Kidney capillary endothelial cell (primary cell): ENCODE results near the gene FIGLA.
"Not testable (repeated sequence)": the region's sequence is repeated elsewhere in the genome, so short reads cannot be mapped to it uniquely, and the experiment has no call there.

Source experiments
- DNase-seq: peaks from one replicate; pipeline ENCODE4 v3.0.0-alpha.2; 2018; ENCODE audit warnings: low spot score

Gene FIGLA

DNA sequence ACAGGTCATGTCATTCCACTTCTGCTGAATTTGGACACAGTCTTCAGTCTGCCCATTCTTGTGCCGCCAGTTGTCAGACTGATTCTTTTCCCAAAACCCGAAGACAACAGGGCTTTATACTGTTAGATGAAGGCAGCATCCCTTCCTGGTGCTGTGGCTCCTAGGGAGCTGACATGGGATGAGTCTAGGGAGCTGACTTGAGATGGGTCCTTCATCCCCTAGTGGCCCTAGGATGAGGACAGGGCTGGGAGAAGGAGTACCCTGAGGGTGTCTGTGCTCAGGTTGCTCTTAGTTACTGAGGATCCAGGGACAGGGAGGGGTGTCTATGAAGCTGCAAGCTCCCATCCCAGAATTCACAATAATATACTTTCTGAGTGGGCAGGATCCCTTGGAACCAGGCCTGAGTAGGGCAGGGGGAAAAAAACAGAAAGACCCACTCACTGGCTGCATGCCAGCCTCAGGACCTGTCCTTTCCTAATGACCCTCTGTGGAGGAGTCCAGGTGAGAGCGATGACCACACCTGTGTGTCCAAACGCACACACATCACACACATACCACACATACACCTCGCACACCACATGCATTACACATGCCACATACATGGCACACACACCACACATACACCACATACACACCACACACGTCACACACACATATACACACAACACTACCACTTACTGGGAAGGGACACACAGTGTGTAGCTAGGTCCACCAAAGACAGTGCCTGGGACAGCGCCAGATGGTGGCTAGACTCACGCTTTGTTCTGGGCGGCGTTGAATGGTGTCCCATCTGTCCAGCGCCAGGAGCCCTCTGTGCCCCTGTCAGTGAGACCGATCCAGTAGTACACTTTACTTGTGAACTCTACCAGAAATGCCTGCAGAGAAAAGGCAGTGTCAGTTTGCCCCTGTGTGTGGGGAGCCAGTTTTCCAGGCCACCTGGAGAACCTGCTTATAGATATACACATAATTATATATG, 18.8 kb upstream of the FIGLA start:
- DNase-seq: no peak

DNA sequence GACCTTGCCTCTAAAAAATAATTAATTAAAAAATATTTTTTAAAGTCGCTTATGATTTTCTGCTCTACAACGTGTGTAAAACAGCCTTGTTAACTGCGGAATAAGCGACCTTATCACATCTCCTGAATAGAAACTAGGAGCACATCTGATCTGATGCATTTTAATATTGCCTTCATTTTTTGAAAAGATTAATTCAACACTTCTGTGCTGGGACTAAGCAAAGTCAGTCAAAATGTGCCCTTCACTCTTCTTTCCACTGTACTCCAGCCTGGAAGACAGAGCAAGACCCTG, 17.3 kb upstream of the FIGLA start:
- DNase-seq: no peak

DNA sequence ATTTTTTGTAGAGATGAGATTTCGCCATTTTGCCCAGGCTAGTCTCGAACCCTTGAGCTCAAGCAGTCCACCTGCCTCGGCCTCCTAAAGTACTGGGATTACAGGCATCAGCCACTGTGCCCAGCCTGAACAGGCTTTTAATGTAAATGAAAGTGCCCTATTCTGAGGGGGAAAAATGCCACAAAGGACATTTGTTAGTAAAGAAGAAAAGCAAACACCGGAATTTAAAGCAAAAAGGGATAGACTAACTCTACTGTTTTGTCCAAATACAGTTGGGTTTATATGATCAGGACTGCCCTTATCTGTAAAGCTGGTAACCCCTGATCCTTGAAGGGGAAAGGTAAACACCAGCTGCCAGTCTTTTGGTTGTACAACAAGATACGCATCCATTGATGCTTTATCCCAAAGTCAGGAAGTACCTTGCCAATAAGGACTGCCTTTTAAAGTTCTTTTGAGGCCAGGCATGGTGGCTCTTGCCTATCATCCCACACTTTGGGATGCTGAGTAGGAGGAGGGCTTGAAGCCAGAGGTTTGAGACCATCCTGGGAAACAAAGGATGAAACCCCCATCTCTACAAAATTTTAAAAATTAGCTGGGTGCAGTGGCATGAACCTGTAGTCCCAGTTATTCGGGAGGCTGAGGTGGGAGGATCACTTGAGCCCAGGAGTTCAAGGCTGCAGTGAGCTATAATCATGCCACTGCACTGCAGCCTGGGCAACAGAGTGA, 16.8 kb upstream of the FIGLA start:
- no peak for DNase-seq

DNA sequence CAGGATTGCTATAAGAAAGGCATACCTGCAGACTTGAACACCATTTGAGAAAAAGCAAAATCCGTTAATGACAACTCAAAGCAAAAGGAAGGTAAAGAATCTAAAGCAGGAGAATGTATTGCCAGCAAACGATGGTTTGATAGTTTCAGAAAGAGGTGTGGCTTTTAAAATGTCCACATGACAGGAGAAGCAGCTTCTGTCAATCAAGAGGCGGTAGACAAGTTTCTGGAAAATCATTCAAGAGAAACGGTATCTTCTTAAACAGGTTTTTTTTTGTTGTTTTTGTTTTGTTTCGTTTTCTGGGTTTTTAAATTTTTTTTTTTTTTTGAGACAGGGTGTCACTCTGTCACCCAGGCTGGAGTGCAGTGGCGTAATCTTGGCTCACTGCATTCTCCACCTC, 16.2 kb upstream of the FIGLA start:
- DNase-seq: no peak

DNA sequence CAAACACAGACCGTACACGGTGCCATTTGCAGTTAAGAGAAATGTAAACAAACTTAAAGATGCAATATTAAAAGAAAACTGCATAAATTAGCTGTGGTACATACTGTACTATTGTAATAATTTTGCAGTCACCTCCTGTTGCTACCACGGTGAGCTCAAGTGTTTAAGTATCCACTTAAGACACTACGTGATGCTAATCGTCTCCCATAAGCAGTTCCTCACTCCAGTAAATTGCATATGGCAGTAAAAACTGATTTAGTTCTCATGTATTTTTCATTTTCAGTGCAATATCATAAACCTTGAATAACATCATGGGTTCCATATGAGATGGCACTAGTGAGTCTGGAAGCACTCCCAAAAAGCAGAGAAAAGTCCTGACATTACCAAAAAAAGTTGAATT, 15.6 kb upstream of the FIGLA start:
- DNase-seq: no peak

DNA sequence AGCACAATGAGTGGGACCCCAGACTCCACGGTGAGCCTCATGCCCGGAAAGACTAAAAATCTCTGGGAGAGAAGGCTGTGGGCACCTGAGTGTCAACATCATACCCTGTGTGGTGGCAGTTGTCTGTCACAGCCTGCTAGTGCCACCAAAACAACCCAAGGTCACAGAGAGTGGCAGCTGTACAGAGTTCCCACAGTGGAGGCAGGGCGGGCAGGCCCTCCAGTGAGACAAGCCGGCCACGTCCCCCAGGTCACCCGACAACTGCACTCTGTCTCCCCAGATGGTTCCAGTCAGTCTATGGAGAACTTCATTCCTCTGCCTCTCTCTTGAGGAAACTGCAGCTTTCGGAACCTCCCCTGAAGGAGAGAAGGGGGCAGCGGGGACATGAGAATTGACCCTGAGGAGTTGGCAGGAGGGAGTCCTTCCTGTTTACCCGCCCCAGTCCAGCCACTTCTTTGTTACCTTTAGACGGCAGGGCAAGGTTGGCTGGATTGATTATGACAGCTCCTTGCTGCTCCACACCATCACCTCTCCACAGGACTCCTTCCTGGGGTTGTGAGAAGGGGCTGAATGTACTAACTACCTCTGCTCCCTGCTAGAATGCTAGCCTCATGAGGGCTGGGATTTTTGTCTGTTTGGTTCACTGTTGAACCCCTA, 11.3 kb upstream of the FIGLA start:
- DNase-seq: no peak

DNA sequence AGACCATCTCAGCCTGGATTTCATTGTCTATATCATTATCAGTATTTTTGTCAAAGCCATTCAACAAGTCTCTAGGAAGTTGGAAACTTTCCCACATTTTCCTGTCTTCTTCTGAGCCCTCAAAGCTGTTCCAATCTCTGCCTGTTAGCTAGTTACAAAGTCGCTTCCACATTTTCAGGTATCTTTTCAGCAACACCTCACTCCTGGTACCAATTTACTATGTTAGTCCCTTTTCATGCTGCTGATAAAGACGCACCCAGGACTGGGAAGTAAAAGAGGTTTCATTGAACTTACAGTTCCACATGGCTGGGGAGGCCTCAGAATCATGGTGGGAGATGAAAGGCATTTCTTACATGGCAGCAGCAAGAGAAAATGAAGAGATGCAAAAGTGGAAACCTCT, 9.3 kb upstream of the FIGLA start:
- no peak for DNase-seq

DNA sequence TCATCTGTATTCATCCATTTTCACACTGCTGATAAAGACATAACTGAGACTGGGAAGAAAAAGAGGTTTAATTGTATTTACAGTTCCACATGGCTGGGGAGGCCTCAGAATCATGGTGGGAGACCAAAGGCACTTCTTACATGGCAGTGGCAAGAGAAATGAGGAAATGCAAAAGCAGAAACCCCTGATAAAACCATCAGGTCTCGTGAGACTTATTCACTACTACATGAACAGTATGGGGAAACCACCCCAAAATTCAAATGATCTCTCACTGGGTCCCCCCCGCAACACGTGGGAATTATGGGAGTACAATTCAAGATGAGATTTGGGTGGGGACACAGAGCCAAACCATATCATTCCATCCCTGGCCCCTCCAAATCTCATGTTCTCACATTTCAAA, 7.6 kb upstream of the FIGLA start:
- DNase-seq: not testable (repeated sequence)

DNA sequence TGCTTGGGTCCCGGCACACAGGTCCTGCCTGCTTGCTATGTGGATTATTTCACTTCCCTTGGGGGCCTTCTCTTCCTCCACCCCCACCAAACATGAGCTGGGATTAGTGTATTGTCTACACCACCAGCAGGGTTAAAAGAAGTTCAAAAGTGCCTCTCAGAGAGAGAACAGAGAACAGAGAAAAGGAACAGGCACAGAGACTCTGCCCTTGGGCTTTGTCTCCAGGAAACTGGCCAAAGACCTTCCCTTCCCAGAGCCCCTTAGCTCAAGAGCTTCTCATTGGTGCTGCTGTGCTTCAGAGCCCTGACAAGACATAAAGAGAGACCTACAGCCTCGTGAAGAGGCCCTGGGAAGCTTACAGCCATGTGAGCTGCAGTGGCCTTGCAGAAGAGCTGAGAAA, 7.1 kb upstream of the FIGLA start:
- DNase-seq: no peak

DNA sequence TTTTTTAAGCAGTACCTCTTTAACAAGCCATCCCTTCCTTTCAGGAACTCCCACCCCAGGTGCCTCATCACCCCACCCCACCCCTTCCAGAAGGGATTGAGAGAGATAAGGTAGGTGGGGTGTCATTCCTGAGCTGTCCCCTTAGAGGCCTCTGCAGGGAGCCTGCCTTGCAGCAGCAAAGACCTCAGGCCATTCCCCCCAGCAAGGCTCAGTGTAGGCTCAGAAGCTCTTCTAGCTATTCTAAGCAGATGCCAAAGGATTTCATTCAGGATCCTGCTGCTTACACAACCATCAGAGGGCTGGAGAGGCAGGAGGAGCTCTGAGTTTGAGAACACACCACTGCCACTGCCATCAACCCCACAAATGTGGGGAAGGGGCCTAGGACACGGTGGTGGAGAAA, 5.8 kb upstream of the FIGLA start:
- no peak for DNase-seq

DNA sequence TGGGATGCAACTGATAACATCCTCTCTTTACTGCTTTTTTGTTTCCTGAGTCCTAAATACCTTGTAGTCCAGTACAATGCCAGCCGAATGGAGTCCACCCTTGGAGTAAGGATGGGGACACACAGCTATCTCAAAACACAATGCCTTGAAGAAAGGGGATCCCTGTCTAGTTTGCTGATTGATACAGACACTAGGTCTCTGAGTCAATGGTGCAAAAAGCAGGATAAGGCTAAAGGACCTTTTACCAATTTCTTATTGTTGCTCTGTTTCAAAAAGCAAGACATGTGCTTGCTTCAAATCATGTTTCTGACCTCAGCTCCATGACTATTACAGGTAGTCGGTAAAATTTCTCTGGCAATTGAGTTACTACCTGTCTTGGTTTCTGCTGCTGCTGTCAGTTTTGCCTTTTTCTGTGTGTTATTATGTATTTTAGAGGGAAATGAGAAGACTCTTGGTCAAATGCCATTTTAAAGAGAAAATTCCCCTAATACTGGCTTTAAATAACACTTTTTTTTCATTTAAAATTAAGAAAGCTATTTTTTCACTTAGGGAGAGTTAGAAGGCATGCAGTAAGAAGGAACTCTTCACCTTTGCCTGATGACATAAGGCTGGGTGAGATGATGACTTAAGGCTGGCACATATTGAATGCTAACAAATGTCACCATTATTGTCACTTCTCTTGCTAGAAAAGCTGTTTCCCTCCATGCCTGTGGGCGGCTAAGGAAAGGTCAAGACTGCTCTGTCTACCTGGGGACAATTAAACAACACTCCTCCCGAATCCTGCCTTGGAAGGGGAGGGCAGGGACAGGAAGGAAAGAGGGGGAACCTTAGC, 4.9 kb upstream of the FIGLA start:
- DNase-seq: no peak

DNA sequence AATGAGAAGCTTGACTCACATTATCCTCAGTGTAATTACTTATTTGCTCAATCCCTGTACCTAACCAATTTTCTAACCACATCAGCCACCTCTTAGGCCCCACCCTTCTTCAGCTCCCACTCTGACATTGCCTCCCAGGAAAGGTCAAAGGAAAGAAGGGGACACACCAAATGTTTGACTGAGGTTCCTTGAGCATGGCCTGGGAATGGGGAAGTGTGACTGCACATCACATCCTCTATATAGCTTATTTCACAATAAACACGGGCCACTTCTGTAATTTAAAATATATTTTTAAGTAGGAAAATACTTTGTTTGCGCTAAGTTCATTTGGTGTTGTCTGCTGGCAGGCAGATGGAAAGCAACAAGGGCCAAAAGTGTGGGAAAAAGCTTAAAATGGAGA, 3.0 kb upstream of the FIGLA start:
- DNase-seq: no peak

DNA sequence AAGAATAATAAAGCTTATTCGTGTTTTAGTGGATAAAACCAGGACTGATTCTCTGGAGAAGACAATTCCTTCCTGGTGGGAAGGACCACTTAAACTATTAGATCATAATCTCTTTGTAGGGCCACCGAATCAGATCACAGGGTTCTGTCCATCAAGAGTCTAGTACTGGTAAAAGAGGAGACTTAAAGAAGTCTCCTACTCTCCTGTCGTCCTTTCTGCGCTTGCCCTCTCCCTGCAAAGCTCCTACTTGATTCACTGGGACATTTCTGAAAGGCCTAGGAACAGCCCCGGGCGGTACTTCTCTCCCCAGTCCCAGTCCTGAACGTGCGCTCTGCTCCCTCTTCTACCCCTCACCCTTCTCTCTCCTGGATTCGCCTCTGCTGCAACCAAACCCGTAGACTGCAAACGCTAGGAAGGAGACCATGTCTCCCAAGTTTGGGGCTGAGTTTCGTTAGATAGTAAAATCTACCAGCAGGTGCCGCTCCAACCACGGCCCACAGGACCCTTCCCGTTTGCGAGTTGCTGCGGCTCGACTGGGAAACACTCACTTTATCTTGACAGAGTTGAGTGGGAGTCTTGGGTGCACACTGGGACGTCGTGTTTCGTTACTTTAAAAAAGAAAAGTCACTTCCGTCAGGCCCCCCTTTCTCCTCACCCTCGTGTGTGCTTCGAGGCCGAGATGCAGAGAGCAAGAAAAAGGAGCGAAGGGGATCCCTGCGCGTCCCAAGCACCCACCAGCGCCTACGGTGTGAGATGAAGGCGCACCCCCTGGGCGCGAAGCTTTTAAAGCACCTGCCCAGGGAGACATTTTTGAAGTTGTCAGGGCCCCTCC, 923 bp downstream of the FIGLA start:
- DNase-seq: peak; percentile 67

DNA sequence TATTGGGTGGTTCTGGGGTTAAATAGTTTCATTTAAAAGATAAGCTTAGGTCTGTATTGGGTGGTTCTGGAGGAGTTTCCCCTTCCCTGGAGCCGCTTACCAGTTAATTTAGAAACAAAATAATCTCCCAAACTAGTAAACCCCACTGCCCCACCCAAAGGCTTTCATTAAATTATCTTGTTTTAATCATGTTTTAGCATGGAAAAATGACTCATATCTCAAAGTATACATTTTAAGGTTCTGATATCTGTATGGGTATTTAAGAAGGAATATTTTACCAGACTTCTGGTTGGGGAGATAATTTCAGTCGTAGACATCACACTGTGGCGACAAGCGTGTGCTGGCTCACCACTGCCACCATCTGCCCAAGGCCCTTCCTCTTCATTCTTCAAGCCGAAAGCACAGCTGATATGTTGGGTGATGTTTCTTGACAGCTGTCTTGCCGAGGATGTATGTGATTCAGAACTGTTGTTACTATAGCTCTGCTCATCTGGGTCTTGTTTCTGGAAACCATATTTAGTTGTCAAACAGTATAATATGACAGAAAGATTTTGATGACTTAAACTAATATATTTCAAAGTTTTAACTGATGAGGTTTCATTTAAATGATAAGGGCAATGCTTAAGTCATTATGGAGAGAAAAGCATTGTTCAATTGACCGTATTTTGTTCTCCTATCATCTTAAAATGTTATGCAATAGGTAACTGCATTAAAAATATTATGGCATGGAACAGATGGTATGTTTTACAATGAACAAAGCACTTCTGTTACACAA, 5.1 kb downstream of the FIGLA start:
- peak; percentile 36 for DNase-seq

DNA sequence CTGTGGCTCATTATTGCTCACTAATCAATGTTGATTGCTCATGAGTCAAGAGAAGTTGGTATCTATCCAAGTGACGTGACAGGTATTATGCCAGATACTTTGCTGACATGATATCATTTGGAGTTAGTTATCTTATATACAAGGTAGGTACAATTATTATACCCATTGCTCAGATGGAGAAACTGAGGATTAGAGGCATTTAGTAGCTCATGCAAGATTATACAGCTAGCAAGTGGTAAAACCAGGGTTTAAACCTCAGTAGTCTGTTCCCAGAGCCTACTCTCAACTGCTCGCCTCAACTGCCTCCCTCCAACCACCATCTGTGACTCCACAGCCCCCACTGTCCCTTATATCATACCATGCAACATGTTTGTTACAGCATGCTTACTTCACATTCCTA, 6.1 kb downstream of the FIGLA start:
- no peak for DNase-seq

DNA sequence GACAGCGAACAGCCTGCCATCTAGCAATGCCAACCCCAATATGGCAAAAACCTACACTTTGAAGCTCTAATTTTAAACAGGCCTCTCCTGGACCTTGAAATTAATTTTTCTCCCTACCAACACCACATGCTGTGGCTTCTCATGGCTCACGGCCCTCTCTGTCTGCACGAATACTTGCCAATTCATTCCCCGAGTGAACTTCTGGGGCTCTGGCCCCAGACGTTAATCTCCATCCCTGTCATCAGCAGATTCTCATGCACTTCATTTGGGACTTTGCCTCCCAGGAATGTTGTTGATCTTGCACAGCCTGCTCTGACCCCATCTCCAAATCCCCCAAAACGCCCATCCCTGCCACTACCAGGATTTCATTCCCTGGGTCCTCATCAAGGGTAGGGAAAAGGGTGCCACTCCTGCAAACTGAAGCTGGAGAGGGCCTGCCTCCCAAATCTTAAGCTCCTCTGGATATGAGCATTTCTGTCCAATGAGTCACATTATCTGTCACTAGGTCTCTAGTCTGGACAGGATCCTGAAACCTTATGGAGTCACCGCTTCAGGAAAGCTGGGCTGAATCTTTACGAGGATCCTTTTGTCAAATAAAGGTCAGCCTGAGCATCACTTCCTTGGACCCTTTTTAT, 10.4 kb downstream of the FIGLA start:
- DNase-seq: no peak

DNA sequence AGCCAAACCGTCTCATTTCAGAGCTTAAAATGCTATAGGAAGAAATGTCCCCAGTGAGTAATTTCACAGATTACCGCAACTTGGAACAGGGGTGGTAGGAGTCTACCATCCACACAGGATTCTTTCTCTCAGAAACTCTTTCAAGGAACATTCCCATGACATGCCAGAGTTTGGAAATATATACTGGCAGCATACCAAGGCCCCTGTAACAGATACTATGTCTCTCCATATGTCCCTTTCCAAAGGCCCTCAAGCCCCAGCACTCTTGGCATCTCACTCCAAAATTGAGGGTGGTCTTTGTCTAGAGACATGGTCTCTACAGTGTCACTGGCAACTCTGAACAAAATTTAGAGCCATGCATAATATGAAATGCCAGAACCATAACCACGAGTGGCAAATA, 11.0 kb downstream of the FIGLA start:
- no peak for DNase-seq

DNA sequence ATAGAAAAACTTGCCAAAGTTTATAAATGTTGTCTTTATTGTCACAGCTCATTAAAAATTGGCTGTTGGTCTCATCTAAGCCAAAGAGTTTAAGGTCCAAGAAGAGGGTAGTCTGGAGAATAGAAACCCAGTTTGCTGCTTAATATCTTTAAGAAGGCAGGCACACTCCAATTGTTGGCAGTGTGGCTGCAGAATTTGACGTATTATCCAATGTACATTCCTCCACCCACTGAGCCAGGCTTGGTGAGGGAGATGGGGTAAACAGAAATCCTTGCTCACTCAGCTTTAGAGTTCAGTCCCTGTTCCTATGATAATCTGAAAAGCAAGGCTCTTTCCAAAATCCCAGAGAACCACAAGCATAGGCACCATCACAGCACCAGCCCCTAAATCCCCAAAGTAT, 11.8 kb downstream of the FIGLA start:
- no peak for DNase-seq

DNA sequence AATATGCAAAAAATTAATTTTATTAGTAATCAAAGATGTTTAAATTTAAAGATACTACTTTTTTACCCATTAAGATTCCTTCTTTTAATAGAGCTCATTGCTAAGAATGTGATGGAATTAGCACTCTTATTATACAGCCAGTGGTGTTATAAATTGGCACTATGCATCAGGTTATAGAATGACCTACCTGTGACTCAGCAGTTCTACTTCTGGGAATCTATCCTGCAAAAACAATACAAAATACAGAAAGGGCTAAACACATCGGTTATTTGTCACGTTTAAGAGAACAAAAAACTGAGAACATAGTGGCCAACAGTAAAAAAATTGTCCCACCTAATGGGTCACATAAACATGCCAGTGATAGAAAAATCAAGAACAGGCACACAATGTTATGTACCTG, 13.0 kb downstream of the FIGLA start:
- DNase-seq: no peak

DNA sequence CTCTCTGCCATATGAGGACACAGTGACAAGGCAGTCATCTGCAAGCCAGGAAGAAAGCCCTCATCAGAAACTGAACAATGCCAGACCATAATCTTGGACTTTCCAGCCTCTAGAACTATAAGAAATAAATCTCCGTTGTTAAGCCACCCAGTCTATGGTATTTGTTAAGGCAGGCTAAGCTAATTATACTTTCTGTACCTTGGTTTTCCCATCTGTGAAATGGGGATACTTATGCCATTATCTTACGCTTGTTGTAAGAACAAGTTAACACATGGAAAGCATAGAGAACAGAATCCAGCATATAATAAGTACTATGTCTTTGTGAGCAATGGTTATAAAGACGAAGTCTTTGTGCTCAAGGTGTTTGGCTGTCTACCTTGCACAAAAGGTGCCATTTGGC, 14.2 kb downstream of the FIGLA start:
- DNase-seq: no peak
